SU-DHL-6 (cell line): ENCODE data around the gene TP53RK.

Experiments
- EZH2phosphoT487 ChIP-seq: fragments of 200-600 bp; sonication (generic), shearing (Covaris generic); conservative IDR thresholded peaks from 2 replicates; pipeline ENCODE4 v1.6.1; 2018; ENCODE audit warnings: mild to moderate bottlenecking, antibody characterized with exemption, low read length, moderate library complexity, mixed read lengths
- TF ChIP-seq, protein P1 (sequence below): fragments of 200-600 bp; sonication (generic); IDR thresholded peaks from one replicate; pipeline ENCODE4 v1.5.1; 2017; ENCODE audit warnings: antibody characterized with exemption, mild to moderate bottlenecking, low read length, moderate library complexity; ENCODE audit not compliant: insufficient read depth, poor library complexity, severe bottlenecking

DNA sequence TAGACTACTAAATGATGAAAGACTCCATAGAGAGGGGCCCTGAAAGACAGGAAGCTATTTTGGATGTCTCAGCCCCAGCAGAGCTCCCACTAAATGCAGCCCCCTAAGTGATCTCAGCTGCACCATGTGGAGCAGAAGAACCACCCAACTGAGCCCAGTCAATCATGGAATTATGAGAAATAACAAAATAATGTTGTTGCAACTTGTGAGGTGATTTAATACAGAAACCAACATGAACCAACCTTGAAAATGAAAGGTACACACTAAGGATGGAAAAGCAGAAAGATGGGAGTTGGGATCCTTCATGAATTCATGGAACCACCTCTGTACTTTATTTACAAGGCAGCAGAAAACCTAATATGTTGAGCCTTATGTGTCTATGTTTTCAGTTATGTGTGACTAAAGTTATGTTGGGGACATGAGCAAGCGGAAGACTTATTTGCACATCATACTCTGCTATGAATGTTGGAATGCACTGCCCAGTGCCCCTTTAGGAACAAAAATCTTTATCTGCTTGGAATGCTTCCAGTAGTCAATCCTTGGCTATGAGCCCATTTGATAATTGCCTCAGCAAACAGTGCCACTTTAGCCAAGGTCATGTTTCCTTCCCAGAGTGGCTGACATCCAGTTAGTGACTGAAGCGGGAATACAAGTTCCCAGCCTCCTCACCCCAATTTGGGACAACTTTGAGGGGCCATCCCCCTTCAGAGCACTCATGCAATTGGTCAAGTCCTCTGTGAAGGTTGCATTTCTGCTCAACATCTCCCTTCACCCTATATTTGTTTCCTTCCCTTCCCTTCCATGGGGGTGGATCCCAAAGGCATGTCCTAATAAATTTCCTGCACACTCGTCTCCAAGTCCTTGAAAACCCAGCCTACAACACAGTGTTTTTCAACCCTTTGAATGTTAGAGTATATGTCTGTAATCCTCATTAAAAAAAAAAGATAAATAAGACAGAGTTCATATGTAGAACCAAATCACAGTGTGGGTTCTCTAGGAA lies 18.4 kb downstream of the TP53RK start:
- TF ChIP-seq, protein P1, sequence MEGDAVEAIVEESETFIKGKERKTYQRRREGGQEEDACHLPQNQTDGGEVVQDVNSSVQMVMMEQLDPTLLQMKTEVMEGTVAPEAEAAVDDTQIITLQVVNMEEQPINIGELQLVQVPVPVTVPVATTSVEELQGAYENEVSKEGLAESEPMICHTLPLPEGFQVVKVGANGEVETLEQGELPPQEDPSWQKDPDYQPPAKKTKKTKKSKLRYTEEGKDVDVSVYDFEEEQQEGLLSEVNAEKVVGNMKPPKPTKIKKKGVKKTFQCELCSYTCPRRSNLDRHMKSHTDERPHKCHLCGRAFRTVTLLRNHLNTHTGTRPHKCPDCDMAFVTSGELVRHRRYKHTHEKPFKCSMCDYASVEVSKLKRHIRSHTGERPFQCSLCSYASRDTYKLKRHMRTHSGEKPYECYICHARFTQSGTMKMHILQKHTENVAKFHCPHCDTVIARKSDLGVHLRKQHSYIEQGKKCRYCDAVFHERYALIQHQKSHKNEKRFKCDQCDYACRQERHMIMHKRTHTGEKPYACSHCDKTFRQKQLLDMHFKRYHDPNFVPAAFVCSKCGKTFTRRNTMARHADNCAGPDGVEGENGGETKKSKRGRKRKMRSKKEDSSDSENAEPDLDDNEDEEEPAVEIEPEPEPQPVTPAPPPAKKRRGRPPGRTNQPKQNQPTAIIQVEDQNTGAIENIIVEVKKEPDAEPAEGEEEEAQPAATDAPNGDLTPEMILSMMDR, result no peak
- TF ChIP-seq EZH2phosphoT487, result no peak
